NCI-H2029 (cell line): ENCODE results near the gene SRA1.

ENCODE experiments used
- DNase-seq: peaks from one replicate; lab custom pipeline; 2025; lab: John Stamatoyannopoulos, UW

SRA1 gene

DNA sequence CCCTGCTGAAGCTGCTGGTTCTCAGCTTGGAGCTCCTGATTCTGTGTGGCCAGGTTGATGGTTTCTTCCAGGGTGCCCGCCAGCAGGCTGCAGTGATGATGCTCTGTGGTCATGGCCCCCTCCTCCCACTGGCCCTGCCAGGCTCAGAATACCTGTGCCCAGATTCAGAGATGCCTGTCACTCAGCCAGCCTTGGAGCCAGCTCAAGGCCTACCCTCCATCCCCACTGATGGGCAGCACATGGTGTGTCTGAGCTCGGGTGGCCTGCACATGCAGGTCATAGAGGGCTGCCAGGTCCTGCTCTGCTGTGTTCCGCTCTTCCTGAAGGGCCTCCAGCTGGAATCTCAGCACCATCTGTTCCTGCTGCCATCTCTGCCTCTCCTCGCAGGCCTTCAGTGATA is 12.8 kb upstream of the SRA1 start:
- DNase-seq: no peak

DNA sequence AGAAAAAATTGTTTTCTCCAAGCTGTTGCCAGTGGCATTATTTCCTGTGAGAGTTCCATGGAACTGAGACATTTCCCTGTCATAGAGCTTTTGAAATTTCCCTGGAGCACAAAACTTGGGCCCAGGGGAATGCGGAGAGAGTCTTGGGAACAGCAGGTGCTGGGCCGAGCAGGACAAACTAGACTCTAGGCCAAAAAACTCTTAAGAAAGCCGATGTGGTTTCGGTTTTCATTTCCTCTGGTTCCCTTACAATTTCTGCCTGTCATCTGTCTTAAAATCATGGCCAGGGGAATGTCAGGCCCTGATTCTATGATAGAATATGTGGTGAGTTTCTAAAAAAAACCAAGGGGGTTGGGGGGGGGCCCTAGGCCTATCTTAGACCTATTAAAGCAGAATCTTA is 11.9 kb upstream of the SRA1 start:
- no peak for DNase-seq

GRCh38 chr5:140568443-140569063 is 11.3 kb upstream of the SRA1 start:
- DNase-seq: no peak

DNA sequence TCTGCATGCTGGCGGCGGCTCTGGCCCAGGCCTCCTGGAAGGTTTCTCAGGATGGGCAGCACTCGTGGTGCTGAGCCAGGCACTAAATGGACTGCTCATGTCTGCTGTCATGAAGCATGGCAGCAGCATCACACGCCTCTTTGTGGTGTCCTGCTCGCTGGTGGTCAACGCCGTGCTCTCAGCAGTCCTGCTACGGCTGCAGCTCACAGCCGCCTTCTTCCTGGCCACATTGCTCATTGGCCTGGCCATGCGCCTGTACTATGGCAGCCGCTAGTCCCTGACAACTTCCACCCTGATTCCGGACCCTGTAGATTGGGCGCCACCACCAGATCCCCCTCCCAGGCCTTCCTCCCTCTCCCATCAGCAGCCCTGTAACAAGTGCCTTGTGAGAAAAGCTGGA is 10.6 kb upstream of the SRA1 start:
- DNase-seq: no peak

- no peak for DNase-seq
Measured at GRCh38 chr5:140567136-140567818, 10.0 kb upstream of the SRA1 start.

DNA sequence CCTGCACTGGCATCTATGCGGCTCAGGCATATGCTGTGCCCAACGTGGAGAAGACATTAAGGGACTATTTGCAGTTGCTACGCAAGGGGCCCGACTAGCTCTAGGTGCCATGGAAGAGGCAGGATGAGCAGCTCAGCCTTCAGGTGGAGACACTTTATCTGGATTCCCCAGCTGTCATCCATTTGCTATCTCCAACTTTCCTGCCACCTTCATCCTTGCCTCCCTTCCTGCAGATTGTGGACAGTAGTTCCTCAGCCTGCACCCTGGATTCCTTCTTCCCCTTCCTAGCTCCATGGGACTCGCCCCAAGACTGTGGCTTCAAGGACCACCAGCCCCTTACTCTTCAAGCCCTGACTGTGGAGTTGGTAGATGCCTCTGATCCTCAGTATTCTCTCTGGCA is 9.4 kb upstream of the SRA1 start:
- DNase-seq: no peak

DNA sequence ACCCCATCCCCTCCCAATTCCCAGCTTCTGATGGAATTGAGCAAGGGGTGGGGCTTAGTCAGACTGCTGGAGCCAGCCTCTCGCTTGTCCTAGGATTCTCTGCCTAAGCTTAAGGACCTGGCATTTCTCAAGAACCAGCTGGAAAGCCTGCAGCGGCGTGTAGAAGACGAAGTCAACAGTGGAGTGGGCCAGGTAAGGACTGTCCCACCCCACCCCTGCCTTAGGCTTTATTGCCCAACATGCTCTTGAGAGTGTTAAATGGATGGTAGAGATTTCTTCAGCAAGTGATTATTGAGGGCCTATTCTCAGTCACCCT is 8.5 kb upstream of the SRA1 start:
- DNase-seq: no peak

GRCh38 chr5:140565024-140565779 is 7.9 kb upstream of the SRA1 start:
- DNase-seq: peak; percentile 15

DNA sequence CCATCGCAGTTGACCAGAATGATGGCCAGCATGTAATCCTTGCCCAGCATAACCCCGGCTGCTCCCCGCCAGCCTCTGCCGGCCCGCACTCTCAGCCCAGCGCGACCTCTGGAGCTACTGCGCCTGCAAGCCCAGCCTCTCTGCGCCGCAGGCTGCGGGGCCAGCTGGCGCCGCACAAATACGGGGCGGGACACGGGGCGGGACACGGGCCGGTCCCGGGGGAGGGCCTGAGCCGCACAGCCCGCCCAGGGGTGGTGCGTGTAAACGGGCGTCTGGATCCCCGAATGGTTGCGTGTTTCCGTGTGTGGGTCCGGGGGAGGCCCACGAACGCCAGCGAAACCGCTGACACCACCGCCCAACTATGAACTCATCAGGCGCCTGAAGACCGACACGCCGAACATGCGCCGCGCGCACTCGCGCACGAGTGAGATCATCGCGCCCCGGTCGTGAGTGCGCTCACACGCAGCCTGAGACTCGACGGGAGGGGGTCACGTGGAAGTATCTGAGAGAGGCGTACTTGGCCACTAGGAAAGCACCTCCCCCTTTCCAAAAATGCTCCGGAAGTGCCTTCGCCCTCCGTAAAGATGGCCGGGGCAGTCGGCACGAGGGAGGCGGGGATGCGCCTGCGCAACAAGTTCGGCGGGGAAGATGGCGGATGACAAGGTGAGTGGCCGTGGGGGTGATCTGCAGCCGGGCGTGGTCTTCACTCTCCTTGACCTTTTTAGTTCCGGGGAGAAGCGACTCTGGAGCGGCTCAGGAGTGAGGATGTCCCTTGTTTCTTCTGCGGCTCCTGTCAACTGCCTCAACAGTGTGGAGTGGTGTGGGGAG is 7.1 kb upstream of the SRA1 start, which contains the start of the genes APBB3 and SLC35A4:
Gene APBB3 (minus strand): TSS at position 403 of the 828 bp plus-strand sequence. CDS start 353 bp downstream, at position 50.
Gene SLC35A4 (plus strand): TSS at position 633 of the 828 bp plus-strand sequence. CDS start 2,342 bp downstream, outside the sequence.
- peak; percentile 97 for DNase-seq

GRCh38 chr5:140563596-140563995 is 6.3 kb upstream of the SRA1 start:
- DNase-seq: no peak

GRCh38 chr5:140561753-140562523 is 4.7 kb upstream of the SRA1 start:
- no peak for DNase-seq

DNA sequence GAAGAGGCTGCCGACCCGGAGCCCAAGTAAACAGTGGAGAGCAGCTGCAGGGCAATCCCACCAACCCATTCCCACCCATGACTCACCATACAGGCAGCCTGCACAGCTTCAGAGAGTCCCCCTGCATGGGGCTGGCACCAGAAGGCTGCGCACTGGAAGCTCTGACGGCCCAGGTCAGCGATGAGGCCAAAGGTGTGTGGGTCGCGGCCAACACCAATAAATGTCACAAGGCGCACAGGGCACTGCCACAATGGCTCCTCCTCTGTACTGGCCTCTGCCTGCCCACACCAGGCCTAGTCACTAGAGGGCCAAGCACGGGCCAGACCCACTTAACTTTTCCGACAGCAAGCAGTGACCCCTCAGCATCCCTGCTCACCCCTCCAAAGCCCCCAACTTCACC is 3.0 kb upstream of the SRA1 start:
- no peak for DNase-seq

GRCh38 chr5:140558542-140558941 is 1.3 kb upstream of the SRA1 start:
- no peak for DNase-seq

- DNase-seq: no peak
Measured at GRCh38 chr5:140557965-140558364, 692 bp upstream of the SRA1 start.

DNA sequence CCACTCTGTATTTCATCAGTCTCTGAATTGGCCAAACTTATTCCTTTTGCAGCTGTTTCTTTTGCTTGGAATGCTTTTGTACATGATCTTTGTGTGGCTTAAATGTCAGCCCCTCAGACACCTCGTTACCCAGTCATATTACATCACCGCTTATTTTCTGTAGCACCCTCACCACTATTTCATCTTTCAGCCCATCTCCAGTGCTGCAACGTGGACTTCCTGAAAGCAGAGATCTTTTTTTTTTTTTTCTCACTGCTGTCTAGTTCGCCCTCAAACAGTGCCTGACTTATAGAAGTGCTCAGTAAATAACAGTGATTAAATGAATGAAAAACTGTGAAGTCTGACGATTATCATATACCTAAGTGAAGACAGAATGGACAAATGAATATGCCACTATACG is 835 bp downstream of the SRA1 start:
- peak; percentile 18 for DNase-seq

DNA sequence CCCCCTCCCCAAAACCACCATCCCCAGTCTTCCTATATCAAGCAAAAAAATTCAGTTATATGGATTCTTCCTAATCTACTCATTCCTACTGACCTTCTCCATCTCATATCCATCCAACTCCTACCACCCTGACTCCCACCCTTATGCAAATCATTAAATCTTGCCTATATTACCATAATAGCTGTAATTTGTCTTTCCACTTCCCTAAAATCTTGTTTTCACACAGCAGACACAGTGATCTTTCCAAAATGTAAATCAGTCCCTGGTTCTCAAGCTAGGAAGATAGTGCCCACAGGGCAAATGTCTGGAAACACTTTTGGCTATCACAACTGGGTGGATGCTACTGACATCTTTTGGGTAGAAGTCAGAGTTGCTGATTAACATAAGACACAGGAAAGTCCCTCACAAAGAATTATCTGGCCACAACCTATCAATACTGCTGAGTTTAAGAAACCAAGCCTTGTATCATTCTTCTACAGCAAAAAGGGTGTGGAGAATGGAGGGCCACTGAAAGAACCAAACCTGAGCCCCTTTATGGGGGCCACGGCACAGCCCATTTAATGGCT is 1.4 kb downstream of the SRA1 start:
- DNase-seq: no peak

GRCh38 chr5:140554454-140554853 is 2.8 kb downstream of the SRA1 start:
- DNase-seq: no peak

GRCh38 chr5:140553657-140554056 is 3.6 kb downstream of the SRA1 start:
- DNase-seq: no peak

DNA sequence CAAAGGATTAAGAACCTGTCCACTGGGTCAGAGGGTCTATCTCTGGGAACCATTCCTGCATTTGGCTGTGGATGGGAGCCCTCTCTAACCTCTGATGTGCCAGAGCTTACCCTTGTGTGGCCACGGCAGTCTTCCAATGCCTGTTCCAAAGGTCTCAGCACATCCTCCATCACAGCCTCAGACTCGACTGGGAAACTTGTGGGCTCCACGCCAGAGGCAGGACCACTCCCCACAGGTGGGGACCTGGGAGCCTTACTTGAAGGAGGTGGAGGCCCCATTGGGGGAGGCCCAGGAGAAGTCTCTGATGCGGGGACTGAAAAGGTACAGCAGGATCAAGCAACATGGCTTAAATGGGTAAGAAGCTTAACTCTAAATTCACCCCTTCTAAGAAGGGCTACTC is 5.4 kb downstream of the SRA1 start:
- DNase-seq: no peak

- no peak for DNase-seq
Measured at GRCh38 chr5:140550147-140551079, 6.9 kb downstream of the SRA1 start.
